ENCODE measurements around the gene NFIB.

- TF ChIP-seq SP1 (IDR thresholded peaks at IDR 0.05) = no peak
- no peak for TF ChIP-seq ARNT (IDR thresholded peaks at IDR 0.05)
- no peak for TF ChIP-seq BHLHE40 (IDR thresholded peaks at IDR 0.05; ENCODE audit: borderline replicate concordance)
- no peak for TF ChIP-seq L3MBTL2 (conservative IDR thresholded peaks at IDR 0.05)
- TF ChIP-seq SUZ12 (IDR thresholded peaks at IDR 0.05) = no peak
- TF ChIP-seq HDGF (IDR thresholded peaks at IDR 0.05; ENCODE audit: borderline replicate concordance) = no peak
- no peak for TF ChIP-seq FOXA1 (IDR thresholded peaks at IDR 0.05)
- no peak for TF ChIP-seq FOXM1 (IDR thresholded peaks at IDR 0.05; ENCODE audit: borderline replicate concordance)
- TF ChIP-seq PKNOX1 (IDR thresholded peaks at IDR 0.05) = no peak
- TF ChIP-seq CTBP1 (IDR thresholded peaks at IDR 0.05; ENCODE audit: borderline replicate concordance) = no peak
- TF ChIP-seq NFRKB (IDR thresholded peaks at IDR 0.05) = no peak
- no peak for TF ChIP-seq LEF1 (IDR thresholded peaks at IDR 0.05; ENCODE audit: borderline replicate concordance)
- TF ChIP-seq ZNF384 (IDR thresholded peaks at IDR 0.05) = no peak
- TF ChIP-seq FOXK2 (IDR thresholded peaks at IDR 0.05) = no peak
Measured at GRCh38 chr9:14340219-14340873, 26.4 kb upstream of the NFIB start.

Measured in HEK293T (cell line).